ENCODE data around the gene HS6ST1.

GRCh38 chr2:128217671-128218070 lies 101.0 kb downstream of the HS6ST1 start:
- TF ChIP-seq CTCF (tag by site-specific recombination; IDR thresholded peaks at IDR 0.05) (no peak), ZNF280D (tag by site-specific recombination; IDR thresholded peaks at IDR 0.05) (no peak)
